GM12873 (cell line): Measurements from ENCODE around the gene RGS12.

ENCODE experiments used
- TF ChIP-seq, protein P1 (sequence below): IDR thresholded peaks from 2 replicates; pipeline ENCODE4 v1.5.1; 2012; ENCODE audit warnings: low read depth, mild to moderate bottlenecking, moderate library complexity, low read length, control low read depth; ENCODE audit not compliant: insufficient read depth; ENCODE audit errors: missing control alignments

RGS12 gene

DNA sequence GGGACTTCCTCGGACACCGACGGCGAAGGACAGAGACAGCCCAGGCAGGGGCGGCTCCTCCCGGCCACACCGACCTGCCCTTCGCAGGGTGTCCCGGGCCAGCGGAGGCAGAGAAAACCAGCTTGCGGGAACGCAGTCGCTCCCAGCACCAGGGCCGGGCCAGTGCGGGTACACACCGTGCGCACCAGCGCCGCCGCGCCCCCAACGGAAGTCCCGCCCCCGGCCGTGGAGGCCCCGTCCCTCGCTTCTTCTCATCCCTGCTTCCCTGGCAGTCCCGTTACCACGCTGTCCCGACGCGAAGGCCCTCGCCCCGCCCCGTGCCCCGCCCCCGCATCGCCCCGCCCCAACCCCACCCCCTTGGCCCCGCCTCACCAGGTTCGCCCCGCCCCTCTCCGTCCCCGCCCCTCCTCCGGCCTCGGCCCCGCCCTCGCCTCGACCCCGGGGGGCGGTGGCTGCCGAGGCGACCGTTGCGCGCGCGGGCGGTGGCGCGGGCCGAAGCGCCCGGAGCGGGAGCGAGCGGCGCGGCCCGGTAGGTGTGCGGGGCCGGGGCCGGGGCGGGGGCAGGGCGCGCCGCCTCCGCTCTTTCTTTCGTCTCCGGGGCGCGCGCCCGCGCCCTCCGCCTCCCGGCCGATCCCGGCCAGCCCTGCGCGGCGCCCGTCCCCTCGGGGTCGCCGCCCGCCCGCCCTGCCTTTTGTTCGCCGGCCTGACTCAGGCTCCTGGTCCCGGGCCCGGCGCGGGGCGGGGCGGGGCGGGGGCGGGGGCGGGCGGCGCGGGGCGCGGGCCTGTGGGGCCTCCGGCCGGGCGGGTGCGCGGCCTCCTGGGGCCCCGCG is at the start of gene RGS12:
Gene RGS12 (plus strand): TSS at position 451 of the 830 bp plus-strand sequence. CDS start 23,150 bp downstream, outside the sequence.
- TF ChIP-seq, protein P1, sequence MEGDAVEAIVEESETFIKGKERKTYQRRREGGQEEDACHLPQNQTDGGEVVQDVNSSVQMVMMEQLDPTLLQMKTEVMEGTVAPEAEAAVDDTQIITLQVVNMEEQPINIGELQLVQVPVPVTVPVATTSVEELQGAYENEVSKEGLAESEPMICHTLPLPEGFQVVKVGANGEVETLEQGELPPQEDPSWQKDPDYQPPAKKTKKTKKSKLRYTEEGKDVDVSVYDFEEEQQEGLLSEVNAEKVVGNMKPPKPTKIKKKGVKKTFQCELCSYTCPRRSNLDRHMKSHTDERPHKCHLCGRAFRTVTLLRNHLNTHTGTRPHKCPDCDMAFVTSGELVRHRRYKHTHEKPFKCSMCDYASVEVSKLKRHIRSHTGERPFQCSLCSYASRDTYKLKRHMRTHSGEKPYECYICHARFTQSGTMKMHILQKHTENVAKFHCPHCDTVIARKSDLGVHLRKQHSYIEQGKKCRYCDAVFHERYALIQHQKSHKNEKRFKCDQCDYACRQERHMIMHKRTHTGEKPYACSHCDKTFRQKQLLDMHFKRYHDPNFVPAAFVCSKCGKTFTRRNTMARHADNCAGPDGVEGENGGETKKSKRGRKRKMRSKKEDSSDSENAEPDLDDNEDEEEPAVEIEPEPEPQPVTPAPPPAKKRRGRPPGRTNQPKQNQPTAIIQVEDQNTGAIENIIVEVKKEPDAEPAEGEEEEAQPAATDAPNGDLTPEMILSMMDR, result no peak

DNA sequence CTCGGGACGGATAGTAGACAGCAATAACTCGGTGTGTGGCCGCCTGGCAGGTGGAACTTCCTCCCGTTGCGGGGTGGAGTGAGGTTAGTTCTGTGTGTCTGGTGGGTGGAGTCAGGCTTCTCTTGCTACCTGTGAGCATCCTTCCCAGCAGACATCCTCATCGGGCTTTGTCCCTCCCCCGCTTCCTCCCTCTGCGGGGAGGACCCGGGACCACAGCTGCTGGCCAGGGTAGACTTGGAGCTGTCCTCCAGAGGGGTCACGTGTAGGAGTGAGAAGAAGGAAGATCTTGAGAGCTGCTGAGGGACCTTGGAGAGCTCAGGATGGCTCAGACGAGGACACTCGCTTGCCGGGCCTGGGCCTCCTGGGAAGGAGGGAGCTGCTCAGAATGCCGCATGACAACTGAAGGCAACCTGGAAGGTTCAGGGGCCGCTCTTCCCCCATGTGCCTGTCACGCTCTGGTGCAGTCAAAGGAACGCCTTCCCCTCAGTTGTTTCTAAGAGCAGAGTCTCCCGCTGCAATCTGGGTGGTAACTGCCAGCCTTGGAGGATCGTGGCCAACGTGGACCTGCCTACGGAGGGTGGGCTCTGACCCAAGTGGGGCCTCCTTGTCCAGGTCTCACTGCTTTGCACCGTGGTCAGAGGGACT is 49.6 kb upstream of the RGS12 start:
- TF ChIP-seq, protein P1, result no peak

DNA sequence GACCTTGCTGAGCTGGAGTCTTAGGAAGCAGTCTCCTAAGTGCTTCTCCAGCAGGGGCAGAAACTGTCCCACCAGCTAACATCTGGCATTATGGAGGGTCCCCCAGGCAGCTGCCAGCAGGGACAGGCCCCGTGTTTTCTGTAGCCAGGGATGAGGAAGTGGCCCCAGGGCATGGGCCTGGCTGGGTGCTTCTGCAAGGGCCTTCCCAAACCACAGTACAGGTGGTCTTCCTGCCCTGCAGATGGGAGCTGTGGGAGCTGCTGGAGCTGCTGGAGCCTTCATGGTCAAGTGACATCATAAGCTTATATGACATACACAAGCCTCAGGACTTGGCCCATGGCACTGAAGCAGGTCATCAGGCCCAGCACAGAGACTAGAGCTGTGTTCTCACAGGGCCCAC is 48.8 kb upstream of the RGS12 start:
- TF ChIP-seq, protein P1, result no peak

DNA sequence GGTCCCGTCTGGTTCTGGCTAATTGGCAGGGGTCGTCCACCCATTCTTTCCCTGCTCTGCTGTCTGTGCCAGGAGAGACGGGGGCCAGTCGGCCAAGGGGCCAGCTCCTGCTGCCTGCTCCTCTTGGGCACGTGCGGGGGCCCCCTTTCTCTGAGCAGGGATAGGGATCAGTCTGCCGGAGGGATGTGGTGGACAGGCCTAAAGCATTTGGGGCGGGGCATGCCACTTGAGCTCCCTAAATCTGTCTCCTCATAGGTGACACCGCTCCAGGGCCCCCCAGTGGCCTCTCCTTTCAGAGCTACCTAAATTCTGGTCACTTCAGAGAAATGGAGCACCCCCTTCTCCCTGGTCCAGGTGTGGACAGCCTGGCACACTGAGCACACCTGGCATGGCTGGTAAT is 48.1 kb upstream of the RGS12 start:
- TF ChIP-seq, protein P1, result no peak

GRCh38 chr4:3245676-3246075 is 47.1 kb upstream of the RGS12 start:
- TF ChIP-seq, protein P1, result no peak

GRCh38 chr4:3246458-3247398 is 46.1 kb upstream of the RGS12 start:
- TF ChIP-seq, protein P1, result no peak
